GM23338 (cell line): ENCODE results near the gene RNF217. TPM values are rescaled to one million over a fixed set of nuclear protein-coding genes. Genes with fewer than 3 reads are reported as not detected.

ENCODE experiments used
- ATAC-seq: fragments of 200-7000 bp; cut with Tn5 transposase; 3 replicates; pipeline ENCODE4 v1.9.1; 2020
- DNase-seq: peaks from one replicate; pipeline ENCODE4 v3.0.0-alpha.2; 2015; ENCODE audit warnings: low spot score
- H2AFZ ChIP-seq: fragments of 200-600 bp; sonication (generic); 2 replicates; pipeline ENCODE4 v1.8.0; 2016; ENCODE audit warnings: antibody characterized with exemption, mild to moderate bottlenecking, moderate library complexity
- H3F3A ChIP-seq: fragments of 200-600 bp; sonication (generic); replicated peaks from 2 replicates; pipeline ENCODE4 v1.8.0; 2017; ENCODE audit warnings: antibody characterized with exemption, mixed run types, low read depth
- H3K27ac ChIP-seq: fragments of 200-600 bp; sonication (generic); 2 replicates; pipeline ENCODE4 v1.6.1; 2016; ENCODE audit warnings: low read depth
- H3K27me3 ChIP-seq: fragments of 200-600 bp; sonication (generic); 2 replicates; pipeline ENCODE4 v1.8.0; 2016; ENCODE audit warnings: mild to moderate bottlenecking, mixed run types, moderate library complexity; ENCODE audit not compliant: insufficient read depth
- H3K36me3 ChIP-seq: fragments of 200-600 bp; sonication (generic); 2 replicates; pipeline ENCODE4 v1.8.0; 2016; ENCODE audit warnings: mild to moderate bottlenecking; ENCODE audit not compliant: insufficient read depth
- H3K4me1 ChIP-seq: fragments of 200-600 bp; sonication (generic); 2 replicates; pipeline ENCODE4 v1.8.0; 2016; ENCODE audit warnings: mild to moderate bottlenecking, moderate library complexity; ENCODE audit not compliant: insufficient read depth
- H3K4me2 ChIP-seq: fragments of 200-600 bp; sonication (generic); 2 replicates; pipeline ENCODE4 v1.7.1; 2017; ENCODE audit warnings: mixed run types
- H3K4me3 ChIP-seq: fragments of 200-600 bp; sonication (generic); 2 replicates; pipeline ENCODE4 v1.6.1; 2016; ENCODE audit warnings: mixed run types
- H3K79me2 ChIP-seq: fragments of 200-600 bp; sonication (generic); replicated peaks from 2 replicates; pipeline ENCODE4 v1.8.0; 2017; ENCODE audit warnings: mild to moderate bottlenecking; ENCODE audit not compliant: insufficient read depth
- H3K9me2 ChIP-seq: fragments of 200-600 bp; sonication (generic); 2 replicates; pipeline ENCODE4 v1.8.0; 2017; ENCODE audit not compliant: insufficient read depth
- H4K20me1 ChIP-seq: fragments of 200-600 bp; sonication (generic); replicated peaks from 2 replicates; pipeline ENCODE4 v1.8.0; 2017; ENCODE audit warnings: mild to moderate bottlenecking; ENCODE audit not compliant: insufficient read depth
- H3K27ac Mint-ChIP-seq: 2 replicates; pipeline ENCODE4 v1.8.0; 2020; ENCODE audit warnings: inconsistent platforms, mild to moderate bottlenecking, moderate library complexity, mixed read lengths
- H3K27me3 Mint-ChIP-seq: 3 replicates; pipeline ENCODE4 v1.8.0; 2022; ENCODE audit warnings: low read depth, mild to moderate bottlenecking, moderate library complexity, mixed read lengths, inconsistent platforms; ENCODE audit not compliant: insufficient read depth, poor library complexity
- H3K36me3 Mint-ChIP-seq: 3 replicates; pipeline ENCODE4 v1.8.0; 2021; ENCODE audit warnings: low read depth, mild to moderate bottlenecking, inconsistent platforms, moderate library complexity, mixed read lengths
- H3K4me1 Mint-ChIP-seq: 3 replicates; pipeline ENCODE4 v1.8.0; 2020; ENCODE audit warnings: mild to moderate bottlenecking, inconsistent platforms, mixed read lengths
- H3K4me3 Mint-ChIP-seq: 3 replicates; pipeline ENCODE4 v1.8.0; 2021; ENCODE audit warnings: moderate library complexity, mild to moderate bottlenecking, inconsistent platforms, mixed read lengths
- H3K9me3 Mint-ChIP-seq: 3 replicates; pipeline ENCODE4 v1.8.0; 2020; ENCODE audit warnings: moderate library complexity, mild to moderate bottlenecking, inconsistent platforms, mixed read lengths
- CREB1 ChIP-seq: fragments of 250-450 bp; sonication (Bioruptor Pico); IDR thresholded peaks from 2 replicates; pipeline ENCODE4 v1.5.0; 2020; ENCODE audit warnings: low read depth, mild to moderate bottlenecking, moderate library complexity
- CTCF ChIP-seq, 2 experiments: fragments of 200-600 bp in 1 of 2; sonication (generic) in 1 of 2; conservative IDR thresholded peaks; 2 replicates each; pipeline versions ENCODE4 v1.5.1 to v1.6.1; 2016 to 2017; ENCODE audit warnings: antibody characterized with exemption in 2 of 2, low read depth in 2 of 2, mild to moderate bottlenecking in 2 of 2, moderate library complexity in 1 of 2
- ETS1 ChIP-seq: IDR thresholded peaks from 2 replicates; pipeline ENCODE4 v1.6.1; 2016; ENCODE audit warnings: antibody characterized with exemption
- EZH2 ChIP-seq: fragments of 200-600 bp; sonication (generic); IDR thresholded peaks from one replicate; pipeline ENCODE4 v1.8.0; 2017; ENCODE audit warnings: antibody characterized with exemption, mild to moderate bottlenecking, low read depth; ENCODE audit not compliant: unreplicated experiment
- EZH2phosphoT487 ChIP-seq: fragments of 200-600 bp; sonication (generic); IDR thresholded peaks from one replicate; pipeline ENCODE4 v1.8.1; 2018; ENCODE audit warnings: antibody characterized with exemption; ENCODE audit not compliant: unreplicated experiment
- JUNB ChIP-seq: IDR thresholded peaks from one replicate; pipeline ENCODE4 v1.6.1; 2016; ENCODE audit warnings: antibody characterized with exemption; ENCODE audit not compliant: unreplicated experiment
- NANOG ChIP-seq: IDR thresholded peaks from 2 replicates; pipeline ENCODE4 v1.6.1; 2016; ENCODE audit warnings: antibody characterized with exemption, borderline replicate concordance
- POLR2AphosphoS5 ChIP-seq: IDR thresholded peaks from 2 replicates; pipeline ENCODE4 v1.6.1; 2016; ENCODE audit warnings: antibody characterized with exemption, low read depth
- REST ChIP-seq: IDR thresholded peaks from one replicate; pipeline ENCODE4 v1.6.1; 2018; ENCODE audit warnings: antibody characterized with exemption; ENCODE audit not compliant: unreplicated experiment
- STAT1 ChIP-seq: IDR thresholded peaks from one replicate; pipeline ENCODE4 v1.6.1; 2016; ENCODE audit warnings: antibody characterized with exemption; ENCODE audit not compliant: unreplicated experiment
- ZNF114 ChIP-seq: fragments of 250-450 bp; sonication (Bioruptor Pico); IDR thresholded peaks from 2 replicates; pipeline ENCODE4 v1.5.0; 2020; ENCODE audit warnings: mild to moderate bottlenecking, moderate library complexity
- ZNF331 ChIP-seq: fragments of 250-450 bp; sonication (Bioruptor Pico); IDR thresholded peaks from 2 replicates; pipeline ENCODE4 v1.5.0; 2020; ENCODE audit warnings: low read depth, mild to moderate bottlenecking, moderate library complexity
- ZNF462 ChIP-seq: fragments of 250-450 bp; sonication (Bioruptor Pico); IDR thresholded peaks from 2 replicates; pipeline ENCODE4 v1.5.0; 2020; ENCODE audit warnings: mild to moderate bottlenecking, moderate library complexity
- polyA plus RNA-seq: library from polyadenylated mRNA; unstranded; fragments of >200 nt; fragmentation: Nextera tagmentation; extraction: Ambion mirVana; gene quantifications from 2 replicates; pipeline ENCODE4 v1.2.1, GENCODE V29; 2016
- total RNA-seq: library from RNA; depleted of rRNA; stranded (reverse); fragments of >200 nt; shearing (Covaris generic); gene quantifications from 2 replicates; pipeline ENCODE4 v1.2.3, GENCODE V29; 2014

Gene RNF217
- total and polyA plus RNA-seq, 2 experiments from 2014 or later = 1.7 to 6.2 TPM

GRCh38 chr6:125100074-125100652 lies 137.9 kb downstream of the RNF217 start:
- Histone ChIP-seq H3K4me2 (peak overlapping the region; percentile 84), H2AFZ (peak overlapping the region; percentile 93), H3K4me1 (peaks cover 11% of the 10 kb centered on the region; the same call in 1 of the 2 replicates), H3K27me3 (peaks cover 21% of the 10 kb centered on the region), H3K4me3 (peak overlapping the region; percentile 70), H3K79me2 (no peaks in the 10 kb centered on the region), H4K20me1 (no peaks in the 10 kb centered on the region), H3K9me2 (no peaks in the 10 kb centered on the region), H3K27ac (no peak overlapping the region), H3F3A (no peaks in the 10 kb centered on the region), H3K36me3 (no peaks in the 10 kb centered on the region)
- DNase-seq (no peak), ATAC-seq (no peak)
- peak overlapping the region; percentile 62 for H3K4me3 Mint-ChIP-seq
- no peaks in the 10 kb centered on the region for H3K36me3 Mint-ChIP-seq
- TF ChIP-seq ZNF462 (CRISPR knock-in tag) = no peak
- TF ChIP-seq CTCF (conservative IDR thresholded peaks at IDR 0.05; ENCODE audit: low read depth in 2 of 2) = no peak
- TF ChIP-seq ETS1 = no peak
- TF ChIP-seq CREB1 (CRISPR knock-in tag) = no peak
- no peak for TF ChIP-seq POLR2AphosphoS5
- TF ChIP-seq REST = no peak
- TF ChIP-seq EZH2 = no peak
- no peak for TF ChIP-seq EZH2phosphoT487
- no peak for TF ChIP-seq STAT1
- no peak for TF ChIP-seq JUNB
- TF ChIP-seq ZNF331 (CRISPR knock-in tag) = no peak
- TF ChIP-seq ZNF114 = no peak
- no peak for TF ChIP-seq NANOG
- no peaks in the 10 kb centered on the region for H3K9me3 Mint-ChIP-seq
- no peak overlapping the region for H3K27ac Mint-ChIP-seq
- H3K4me1 Mint-ChIP-seq = peaks cover 40% of the 10 kb centered on the region
- peaks cover 12% of the 10 kb centered on the region for H3K27me3 Mint-ChIP-seq
